Smooth muscle cell (in vitro differentiated cells): ENCODE measurements around the gene CD209. TPM values are rescaled to one million over a fixed set of nuclear protein-coding genes. Genes with fewer than 3 reads are reported as not detected.
"Not testable (repeated sequence)": the region's sequence is repeated elsewhere in the genome, so short reads cannot be mapped to it uniquely, and the experiment has no call there.

ENCODE experiments used
- DNase-seq: peaks from one replicate; lab custom pipeline; 2025; ENCODE audit not compliant: unreplicated experiment; lab: John Stamatoyannopoulos, UW
- H2AFZ ChIP-seq: fragments of 200-600 bp; sonication (generic); 2 replicates; pipeline ENCODE4 v1.6.0; 2016; ENCODE audit warnings: antibody characterized with exemption, low read depth, mild to moderate bottlenecking
- H3F3A ChIP-seq: fragments of 200-600 bp; sonication (generic); 2 replicates; pipeline ENCODE4 v1.6.0; 2017; ENCODE audit warnings: antibody characterized with exemption, low read depth
- H3K27ac ChIP-seq: fragments of 200-600 bp; sonication (generic); 2 replicates; pipeline ENCODE4 v1.5.1; 2016; ENCODE audit warnings: low read depth, mild to moderate bottlenecking
- H3K27me3 ChIP-seq: fragments of 200-600 bp; sonication (generic); 2 replicates; pipeline ENCODE4 v1.6.1; 2016; ENCODE audit warnings: low read depth, mild to moderate bottlenecking
- H3K36me3 ChIP-seq: fragments of 200-600 bp; sonication (generic); 2 replicates; pipeline ENCODE4 v1.5.1; 2016; ENCODE audit warnings: low read depth
- H3K4me1 ChIP-seq: fragments of 200-600 bp; sonication (generic); 2 replicates; pipeline ENCODE4 v1.5.1; 2016; ENCODE audit warnings: low read depth
- H3K4me2 ChIP-seq: fragments of 200-600 bp; sonication (generic); 2 replicates; pipeline ENCODE4 v1.6.0; 2016; ENCODE audit warnings: mild to moderate bottlenecking
- H3K4me3 ChIP-seq: fragments of 200-600 bp; sonication (generic); 2 replicates; pipeline ENCODE4 v1.5.1; 2016; ENCODE audit warnings: mild to moderate bottlenecking
- H3K79me2 ChIP-seq: fragments of 200-600 bp; sonication (generic); 2 replicates; pipeline ENCODE4 v1.6.0; 2016; ENCODE audit warnings: low read depth, mild to moderate bottlenecking
- H3K9ac ChIP-seq: fragments of 200-600 bp; sonication (generic); 2 replicates; pipeline ENCODE4 v1.6.0; 2016; ENCODE audit warnings: low read depth
- H3K9me3 ChIP-seq: fragments of 200-600 bp; sonication (generic); replicated peaks from 2 replicates; pipeline ENCODE4 v1.5.1; 2016; ENCODE audit warnings: low read depth
- H4K20me1 ChIP-seq: fragments of 200-600 bp; sonication (generic); 2 replicates; pipeline ENCODE4 v1.6.0; 2016; ENCODE audit warnings: low read depth
- WGBS: methylation state at CpG from one replicate; pipeline ENCODE4 v1.1.7; 2016; ENCODE audit warnings: low lambda C conversion rate; 5-methylcytosine and 5-hydroxymethylcytosine counted together
- polyA plus RNA-seq: library from polyadenylated mRNA; unstranded; fragments of >200 nt; fragmentation: Nextera tagmentation; extraction: Ambion mirVana; gene quantifications from 2 replicates; pipeline ENCODE4 v1.2.1, GENCODE V29; 2016
- total RNA-seq: library from RNA; depleted of rRNA; stranded (reverse); fragments of >200 nt; gene quantifications from 2 replicates; pipeline ENCODE4 v1.2.3, GENCODE V29; 2014
- TF ChIP-seq, protein P1 (sequence below): fragments of 200-600 bp; sonication (generic); IDR thresholded peaks from 2 replicates; pipeline ENCODE4 v1.5.1; 2017; ENCODE audit warnings: borderline replicate concordance, mild to moderate bottlenecking, antibody characterized with exemption; ENCODE audit not compliant: insufficient read depth, poor library complexity, severe bottlenecking

The CD209 gene
- total and polyA plus RNA-seq, 2 experiments from 2014 or later = not detected

DNA sequence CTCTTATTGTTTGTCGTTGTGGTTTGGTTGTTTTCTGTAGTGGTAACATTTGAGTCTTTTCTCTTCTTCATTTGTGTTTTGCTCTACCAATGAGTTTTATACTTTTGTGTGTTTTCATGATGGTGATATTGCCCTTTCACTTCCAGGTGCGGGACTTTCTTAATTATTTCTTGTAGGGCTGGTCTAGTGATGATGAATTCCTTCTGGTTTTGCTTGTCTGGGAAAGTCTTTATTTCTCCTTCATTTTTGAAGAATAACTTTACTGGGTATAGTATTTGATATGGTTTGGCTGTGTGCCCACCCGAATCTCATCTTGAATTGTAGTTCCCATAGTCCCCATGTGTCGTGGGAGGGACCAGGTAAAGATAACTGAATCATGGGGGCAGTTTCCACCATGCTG is 8.9 kb upstream of the CD209 start:
- TF ChIP-seq, protein P1, sequence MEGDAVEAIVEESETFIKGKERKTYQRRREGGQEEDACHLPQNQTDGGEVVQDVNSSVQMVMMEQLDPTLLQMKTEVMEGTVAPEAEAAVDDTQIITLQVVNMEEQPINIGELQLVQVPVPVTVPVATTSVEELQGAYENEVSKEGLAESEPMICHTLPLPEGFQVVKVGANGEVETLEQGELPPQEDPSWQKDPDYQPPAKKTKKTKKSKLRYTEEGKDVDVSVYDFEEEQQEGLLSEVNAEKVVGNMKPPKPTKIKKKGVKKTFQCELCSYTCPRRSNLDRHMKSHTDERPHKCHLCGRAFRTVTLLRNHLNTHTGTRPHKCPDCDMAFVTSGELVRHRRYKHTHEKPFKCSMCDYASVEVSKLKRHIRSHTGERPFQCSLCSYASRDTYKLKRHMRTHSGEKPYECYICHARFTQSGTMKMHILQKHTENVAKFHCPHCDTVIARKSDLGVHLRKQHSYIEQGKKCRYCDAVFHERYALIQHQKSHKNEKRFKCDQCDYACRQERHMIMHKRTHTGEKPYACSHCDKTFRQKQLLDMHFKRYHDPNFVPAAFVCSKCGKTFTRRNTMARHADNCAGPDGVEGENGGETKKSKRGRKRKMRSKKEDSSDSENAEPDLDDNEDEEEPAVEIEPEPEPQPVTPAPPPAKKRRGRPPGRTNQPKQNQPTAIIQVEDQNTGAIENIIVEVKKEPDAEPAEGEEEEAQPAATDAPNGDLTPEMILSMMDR = no peak
- no peak overlapping the region for H3K4me2 ChIP-seq
- H3K4me3 ChIP-seq = no peak overlapping the region
- H3K27me3 ChIP-seq = no peaks in the 10 kb centered on the region
- no peaks in the 10 kb centered on the region for H3K79me2 ChIP-seq
- H3K27ac ChIP-seq = no peak overlapping the region
- no peak overlapping the region for H3K9ac ChIP-seq
- WGBS = 45% methylated on average over 4 of the region's 4 CpGs
- H3K36me3 ChIP-seq = no peaks in the 10 kb centered on the region
- no peaks in the 10 kb centered on the region for H4K20me1 ChIP-seq
- no peaks in the 10 kb centered on the region for H3F3A ChIP-seq
- H2AFZ ChIP-seq = no peak overlapping the region
- H3K4me1 ChIP-seq = no peaks in the 10 kb centered on the region
- H3K9me3 ChIP-seq = no peaks in the 10 kb centered on the region
- no peak for DNase-seq

DNA sequence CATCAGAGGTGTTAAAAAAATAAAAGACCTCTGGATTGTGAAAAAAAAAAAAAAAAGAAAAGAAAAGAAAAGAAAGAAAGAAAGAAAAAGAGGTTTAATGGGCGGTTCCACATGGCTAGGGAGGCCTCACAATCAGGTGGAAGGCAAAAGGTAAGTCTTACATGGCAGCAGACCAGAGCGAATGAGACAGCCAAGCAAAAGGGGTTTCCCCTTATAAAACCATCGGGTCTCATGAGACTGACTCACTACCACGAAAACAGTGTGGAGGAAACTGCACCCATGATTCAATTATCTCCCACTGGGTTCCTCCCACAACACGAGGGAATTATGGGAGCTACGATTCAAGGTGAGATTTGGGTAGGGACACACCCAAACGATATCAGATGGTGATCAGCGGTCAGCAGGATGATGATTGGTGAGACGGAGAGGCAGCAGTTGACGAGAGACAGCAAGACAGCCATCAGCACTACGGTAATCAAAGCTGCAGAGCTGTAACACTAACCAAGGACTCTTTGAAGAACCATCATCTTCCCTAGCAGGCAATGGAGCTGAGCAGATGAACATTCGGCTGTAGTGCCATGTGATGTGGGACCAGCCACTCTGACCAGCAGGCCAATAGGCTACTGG is 3.9 kb upstream of the CD209 start:
- no peaks in the 10 kb centered on the region for H3K4me1 ChIP-seq
- H3K79me2 ChIP-seq = no peaks in the 10 kb centered on the region
- no peak overlapping the region for H3K27ac ChIP-seq
- 81% methylated on average over 12 of the region's 12 CpGs for WGBS
- H3K27me3 ChIP-seq = no peaks in the 10 kb centered on the region
- DNase-seq = no peak
- H2AFZ ChIP-seq = no peak overlapping the region
- no peaks in the 10 kb centered on the region for H3F3A ChIP-seq
- H3K36me3 ChIP-seq = no peaks in the 10 kb centered on the region
- no peak overlapping the region for H3K4me2 ChIP-seq
- H3K9me3 ChIP-seq = no peaks in the 10 kb centered on the region
- H4K20me1 ChIP-seq = no peaks in the 10 kb centered on the region
- no peak overlapping the region for H3K9ac ChIP-seq
- TF ChIP-seq, protein P1 = no peak
- no peak overlapping the region for H3K4me3 ChIP-seq

DNA sequence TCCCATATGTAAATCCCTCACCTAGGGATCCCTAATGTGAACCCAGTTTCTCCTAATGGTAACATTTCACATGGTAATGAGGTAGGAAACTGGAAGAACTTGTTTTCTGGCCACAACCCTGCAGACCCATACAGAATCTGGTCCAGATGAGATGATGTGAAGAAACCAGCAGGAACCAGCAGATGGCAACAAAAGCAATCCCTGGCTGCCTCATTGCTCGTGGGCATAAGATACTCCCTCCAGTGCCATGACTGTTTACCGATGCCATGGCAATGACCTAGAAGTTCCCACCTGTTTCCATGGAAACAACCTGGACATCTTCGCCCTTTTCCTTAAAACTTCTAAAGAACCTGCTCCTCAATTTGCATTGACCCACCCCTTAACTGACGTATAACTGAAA is 1.4 kb upstream of the CD209 start:
- Histone ChIP-seq H3K4me2 (no peak overlapping the region), H3K9ac (no peak overlapping the region), H4K20me1 (no peaks in the 10 kb centered on the region), H3K27ac (no peak overlapping the region), H3K79me2 (no peaks in the 10 kb centered on the region), H3K9me3 (no peaks in the 10 kb centered on the region), H2AFZ (no peak overlapping the region), H3K4me1 (no peaks in the 10 kb centered on the region), H3K4me3 (no peak overlapping the region), H3K36me3 (no peaks in the 10 kb centered on the region), H3F3A (no peaks in the 10 kb centered on the region), H3K27me3 (peaks cover 8% of the 10 kb centered on the region)
- DNase-seq = no peak
- TF ChIP-seq, protein P1 = no peak
- 51% methylated on average over 4 of the region's 4 CpGs for WGBS

DNA sequence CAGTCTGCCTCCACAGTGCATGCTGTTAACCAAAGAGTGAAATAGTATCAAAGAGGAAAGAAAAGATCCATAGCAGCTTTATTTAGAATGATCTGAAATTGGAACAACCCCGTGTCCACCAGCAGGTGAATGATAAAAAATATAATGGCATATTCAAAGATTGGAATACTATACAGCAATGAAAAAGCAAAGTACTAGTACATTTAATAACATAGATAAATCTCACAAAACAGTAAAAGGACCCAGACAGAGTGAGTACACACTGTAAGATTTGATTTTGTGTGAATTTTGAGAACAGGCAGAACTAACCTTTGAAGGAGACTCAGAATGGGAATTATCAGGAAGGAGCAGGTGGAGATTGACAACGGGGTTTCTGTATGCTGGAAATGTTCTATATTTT is 837 bp upstream of the CD209 start:
- Histone ChIP-seq H3K4me2 (no peak overlapping the region), H3K4me3 (no peak overlapping the region), H3K9ac (no peak overlapping the region), H2AFZ (no peak overlapping the region), H3F3A (no peaks in the 10 kb centered on the region), H3K79me2 (no peaks in the 10 kb centered on the region), H3K9me3 (no peaks in the 10 kb centered on the region), H4K20me1 (no peaks in the 10 kb centered on the region), H3K36me3 (no peaks in the 10 kb centered on the region), H3K27me3 (peaks cover 13% of the 10 kb centered on the region), H3K4me1 (no peaks in the 10 kb centered on the region), H3K27ac (no peak overlapping the region)
- WGBS = 65% methylated on average over 2 of the region's 2 CpGs
- TF ChIP-seq, protein P1 = no peak
- DNase-seq = no peak

DNA sequence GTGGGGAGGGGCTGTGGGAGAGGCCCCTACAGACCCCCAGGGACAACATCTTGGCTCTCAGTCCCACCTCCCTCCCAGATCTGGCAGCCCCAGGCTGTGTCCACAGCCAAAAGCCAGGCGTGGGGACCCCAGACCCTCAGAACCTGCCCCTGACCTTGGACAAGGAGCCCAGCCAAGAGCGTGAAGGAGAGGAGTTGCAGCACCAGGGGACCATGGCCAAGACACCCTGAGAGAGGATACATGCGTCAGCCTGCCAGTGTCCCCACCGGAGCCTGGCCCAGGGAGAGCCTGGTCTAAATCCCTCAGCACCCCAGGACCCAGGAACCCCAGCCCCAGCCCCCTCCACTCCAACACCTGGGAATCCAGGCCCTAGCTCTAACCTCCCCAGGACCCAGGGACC is 1.0 kb downstream of the CD209 start:
- H3K79me2 ChIP-seq, H3K36me3 ChIP-seq, H3K27ac ChIP-seq, H3K9ac ChIP-seq, H3K4me1 ChIP-seq, H3K4me3 ChIP-seq, H3K4me2 ChIP-seq, H3K9me3 ChIP-seq, DNase-seq, H4K20me1 ChIP-seq, H3F3A ChIP-seq, H2AFZ ChIP-seq: not testable (repeated sequence)
- 83% methylated on average over 4 of the region's 4 CpGs for WGBS
- H3K27me3 ChIP-seq = peaks cover 14% of the 10 kb centered on the region
